Neural progenitor cell (in vitro differentiated cells): ENCODE results near the gene SFI1.

ENCODE experiments used
- EZH2 ChIP-seq: fragments of 200-600 bp; sonication (generic); IDR thresholded peaks from 2 replicates; pipeline ENCODE4 v1.6.1; 2017; ENCODE audit warnings: antibody characterized with exemption, mild to moderate bottlenecking, moderate library complexity
- EZH2phosphoT487 ChIP-seq: fragments of 200-600 bp; sonication (generic); IDR thresholded peaks from 2 replicates; pipeline ENCODE4 v1.6.1; 2017; ENCODE audit warnings: antibody characterized with exemption
- TF ChIP-seq, protein P1 (sequence below): fragments of 200-600 bp; sonication (generic); IDR thresholded peaks from 2 replicates; pipeline ENCODE4 v1.5.1; 2017; ENCODE audit warnings: antibody characterized with exemption, mild to moderate bottlenecking

DNA sequence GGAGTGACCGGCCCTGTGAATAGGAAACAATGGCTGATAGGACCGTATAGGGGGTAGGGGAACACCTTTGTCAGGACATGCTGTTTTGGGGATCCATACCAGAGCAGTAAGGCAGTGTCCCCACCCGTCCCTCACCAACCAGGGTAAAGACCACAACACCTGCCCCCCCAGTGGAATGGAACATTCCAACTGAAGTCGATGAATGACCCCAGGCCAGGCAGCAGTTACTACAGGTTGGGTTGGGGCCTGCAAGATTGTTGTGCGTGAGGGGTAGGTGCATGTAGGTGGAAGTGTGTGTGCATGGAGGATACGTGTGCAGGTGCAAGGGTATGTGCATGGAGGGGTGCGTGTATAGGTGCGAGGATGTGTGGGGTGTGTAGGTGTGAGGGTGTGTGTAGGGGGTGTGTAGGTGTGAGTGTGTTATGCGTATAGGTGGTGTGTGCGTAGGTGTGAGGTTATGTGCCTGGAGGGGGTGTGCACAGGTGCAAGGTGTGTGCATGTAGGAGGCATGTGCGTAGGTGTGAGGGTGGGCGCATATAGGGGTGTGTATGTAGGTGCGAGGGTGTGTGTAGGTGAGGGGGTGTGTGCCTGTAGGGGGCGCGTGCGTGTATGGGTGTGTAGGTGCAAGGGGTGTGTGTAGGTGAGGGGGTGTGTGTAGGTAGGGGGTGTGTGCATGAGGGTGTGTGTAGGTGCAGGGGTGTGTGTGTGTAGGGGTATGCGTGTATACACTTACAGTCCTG, 132.8 kb downstream of the SFI1 start:
- TF ChIP-seq, protein P1, sequence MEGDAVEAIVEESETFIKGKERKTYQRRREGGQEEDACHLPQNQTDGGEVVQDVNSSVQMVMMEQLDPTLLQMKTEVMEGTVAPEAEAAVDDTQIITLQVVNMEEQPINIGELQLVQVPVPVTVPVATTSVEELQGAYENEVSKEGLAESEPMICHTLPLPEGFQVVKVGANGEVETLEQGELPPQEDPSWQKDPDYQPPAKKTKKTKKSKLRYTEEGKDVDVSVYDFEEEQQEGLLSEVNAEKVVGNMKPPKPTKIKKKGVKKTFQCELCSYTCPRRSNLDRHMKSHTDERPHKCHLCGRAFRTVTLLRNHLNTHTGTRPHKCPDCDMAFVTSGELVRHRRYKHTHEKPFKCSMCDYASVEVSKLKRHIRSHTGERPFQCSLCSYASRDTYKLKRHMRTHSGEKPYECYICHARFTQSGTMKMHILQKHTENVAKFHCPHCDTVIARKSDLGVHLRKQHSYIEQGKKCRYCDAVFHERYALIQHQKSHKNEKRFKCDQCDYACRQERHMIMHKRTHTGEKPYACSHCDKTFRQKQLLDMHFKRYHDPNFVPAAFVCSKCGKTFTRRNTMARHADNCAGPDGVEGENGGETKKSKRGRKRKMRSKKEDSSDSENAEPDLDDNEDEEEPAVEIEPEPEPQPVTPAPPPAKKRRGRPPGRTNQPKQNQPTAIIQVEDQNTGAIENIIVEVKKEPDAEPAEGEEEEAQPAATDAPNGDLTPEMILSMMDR, result peak; percentile 12
- TF ChIP-seq EZH2, result no peak
- no peak for TF ChIP-seq EZH2phosphoT487
